GM19099 (cell line): Measurements from ENCODE around the gene BICC1.

ENCODE experiments used
- POLR2A ChIP-seq: IDR thresholded peaks from 3 replicates; pipeline ENCODE4 v1.6.1; 2011; ENCODE audit warnings: low read depth; ENCODE audit not compliant: insufficient read length; ENCODE audit errors: extremely low read depth

Gene BICC1, protein sequence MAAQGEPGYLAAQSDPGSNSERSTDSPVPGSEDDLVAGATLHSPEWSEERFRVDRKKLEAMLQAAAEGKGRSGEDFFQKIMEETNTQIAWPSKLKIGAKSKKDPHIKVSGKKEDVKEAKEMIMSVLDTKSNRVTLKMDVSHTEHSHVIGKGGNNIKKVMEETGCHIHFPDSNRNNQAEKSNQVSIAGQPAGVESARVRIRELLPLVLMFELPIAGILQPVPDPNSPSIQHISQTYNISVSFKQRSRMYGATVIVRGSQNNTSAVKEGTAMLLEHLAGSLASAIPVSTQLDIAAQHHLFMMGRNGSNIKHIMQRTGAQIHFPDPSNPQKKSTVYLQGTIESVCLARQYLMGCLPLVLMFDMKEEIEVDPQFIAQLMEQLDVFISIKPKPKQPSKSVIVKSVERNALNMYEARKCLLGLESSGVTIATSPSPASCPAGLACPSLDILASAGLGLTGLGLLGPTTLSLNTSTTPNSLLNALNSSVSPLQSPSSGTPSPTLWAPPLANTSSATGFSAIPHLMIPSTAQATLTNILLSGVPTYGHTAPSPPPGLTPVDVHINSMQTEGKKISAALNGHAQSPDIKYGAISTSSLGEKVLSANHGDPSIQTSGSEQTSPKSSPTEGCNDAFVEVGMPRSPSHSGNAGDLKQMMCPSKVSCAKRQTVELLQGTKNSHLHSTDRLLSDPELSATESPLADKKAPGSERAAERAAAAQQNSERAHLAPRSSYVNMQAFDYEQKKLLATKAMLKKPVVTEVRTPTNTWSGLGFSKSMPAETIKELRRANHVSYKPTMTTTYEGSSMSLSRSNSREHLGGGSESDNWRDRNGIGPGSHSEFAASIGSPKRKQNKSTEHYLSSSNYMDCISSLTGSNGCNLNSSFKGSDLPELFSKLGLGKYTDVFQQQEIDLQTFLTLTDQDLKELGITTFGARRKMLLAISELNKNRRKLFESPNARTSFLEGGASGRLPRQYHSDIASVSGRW

DNA sequence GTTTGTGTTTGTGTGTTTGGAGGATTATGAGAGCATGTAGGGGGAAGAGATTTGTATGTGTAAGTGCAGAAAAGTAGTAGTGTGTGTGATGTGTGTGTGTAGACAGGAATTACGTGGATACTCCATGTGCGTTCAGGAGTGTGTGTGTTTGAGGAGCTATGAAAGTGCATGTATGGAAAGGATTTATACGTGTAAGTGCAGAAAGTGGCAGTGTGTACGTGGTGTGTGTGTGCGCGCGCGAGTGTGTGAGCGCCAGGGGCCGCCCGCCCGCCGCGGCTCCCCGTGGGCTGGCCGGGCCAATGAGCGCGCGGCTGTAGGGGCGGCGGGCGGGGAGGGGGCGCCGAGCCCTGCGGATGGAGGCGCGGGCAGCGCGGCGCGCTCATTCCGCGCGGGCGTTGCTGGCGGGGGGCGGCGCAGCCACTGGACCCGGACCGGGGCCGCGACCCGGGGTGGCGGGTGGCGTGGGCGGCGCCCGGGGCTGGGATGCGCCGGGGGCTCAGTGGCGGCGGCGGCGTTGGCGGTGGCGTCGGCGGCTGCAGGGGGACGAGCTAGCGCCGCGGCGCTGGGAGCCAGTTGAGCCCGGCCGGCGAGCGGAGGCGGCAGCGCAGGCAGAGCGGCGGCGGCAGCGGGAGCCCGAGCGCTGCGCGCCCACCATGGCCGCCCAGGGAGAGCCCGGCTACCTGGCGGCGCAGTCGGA lies at the start of gene BICC1:
Gene BICC1 (plus strand): TSS at position 382 of the 697 bp plus-strand sequence. CDS start 272 bp downstream, at position 654.
- no peak for TF ChIP-seq POLR2A

DNA sequence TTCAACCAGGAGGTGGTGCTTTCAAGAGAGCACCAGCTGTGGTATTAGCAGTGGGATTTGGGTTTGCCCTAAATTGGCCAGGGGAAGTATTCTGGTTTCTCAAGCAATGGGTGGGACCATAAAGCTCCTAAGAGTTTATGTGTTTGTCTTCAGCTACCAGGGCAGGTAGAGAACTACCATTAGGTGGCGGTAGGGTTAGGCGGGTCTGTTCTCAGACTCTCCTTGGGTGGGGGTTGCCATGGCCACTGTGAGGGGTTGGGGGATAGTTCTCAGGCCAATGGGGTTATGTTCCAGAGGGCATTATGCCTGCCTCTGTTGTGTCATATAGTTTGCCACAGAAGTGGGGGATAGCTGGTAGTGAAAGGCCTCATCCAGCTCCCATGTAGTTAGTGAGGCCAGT lies 47.7 kb upstream of the BICC1 start:
- no peak for TF ChIP-seq POLR2A

DNA sequence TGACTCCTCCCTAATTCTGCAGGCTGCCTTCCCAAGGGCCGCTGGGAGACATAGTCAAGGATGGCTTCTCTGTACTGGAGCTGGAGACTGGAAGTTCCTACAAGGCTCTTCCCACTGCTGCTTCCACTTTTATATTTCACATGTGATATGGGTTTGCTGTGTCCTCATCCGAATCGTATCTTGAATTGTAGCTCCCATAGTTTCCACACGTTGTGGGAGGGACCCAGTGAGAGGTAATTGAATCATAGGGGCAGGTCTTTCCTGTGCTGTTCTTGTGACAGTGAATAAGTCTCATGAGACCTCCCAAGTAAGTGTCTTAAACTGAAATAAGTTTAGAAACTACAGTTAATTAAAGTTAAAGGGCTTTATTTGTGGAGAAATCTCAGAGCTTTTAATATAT lies 47.0 kb upstream of the BICC1 start:
- no peak for TF ChIP-seq POLR2A

DNA sequence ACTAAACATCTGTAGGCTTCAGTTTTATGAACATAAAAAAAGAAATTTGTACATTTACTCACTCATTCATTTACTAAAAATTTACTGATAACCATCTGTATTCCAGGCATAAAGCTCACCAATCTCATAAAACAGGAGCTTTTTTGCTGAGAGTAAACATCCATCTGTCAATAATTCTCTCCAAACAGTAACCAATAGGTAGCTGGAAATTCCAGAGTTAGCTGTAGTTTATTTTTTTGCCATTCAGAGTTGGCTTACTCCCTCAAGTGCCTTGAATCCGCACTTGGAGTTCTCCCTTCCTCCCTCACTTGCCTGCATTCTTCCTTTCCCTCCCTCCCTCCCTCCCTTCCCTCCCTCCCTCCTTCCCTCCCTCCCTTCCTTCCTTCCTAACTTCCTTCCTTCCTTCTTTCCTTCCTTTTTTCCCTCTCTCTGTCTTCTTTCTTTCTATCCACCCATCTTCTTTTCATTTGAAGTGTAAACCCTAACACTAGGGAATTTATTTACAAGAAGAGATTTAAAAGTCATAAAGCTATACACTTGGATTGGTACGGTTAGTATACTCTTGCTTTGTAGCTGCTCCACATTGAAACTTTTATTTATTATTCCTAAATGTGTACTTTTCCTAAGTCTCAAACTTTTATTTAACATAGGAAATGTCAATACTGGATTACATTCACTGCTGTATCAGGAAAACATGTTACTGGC lies 44.6 kb upstream of the BICC1 start:
- TF ChIP-seq POLR2A, result no peak

DNA sequence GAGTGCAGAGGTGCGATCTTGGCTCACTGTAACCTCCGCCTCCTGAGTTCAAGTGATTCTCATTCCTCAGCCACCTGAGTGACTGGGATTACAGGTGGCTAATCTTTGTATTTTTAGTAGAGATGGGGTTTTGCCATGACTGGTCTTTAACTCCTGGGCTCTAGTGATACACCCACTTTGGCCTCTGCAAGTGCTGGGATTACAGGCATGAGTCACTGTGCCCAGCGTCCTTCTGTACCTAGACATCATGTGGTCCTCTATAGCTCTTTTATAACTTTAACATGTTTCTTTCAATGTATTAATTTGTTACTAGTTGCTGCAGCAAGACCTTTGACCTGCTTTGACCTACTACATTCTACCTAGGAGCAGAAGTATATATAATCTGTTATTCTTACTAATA lies 38.7 kb upstream of the BICC1 start:
- TF ChIP-seq POLR2A, result no peak

DNA sequence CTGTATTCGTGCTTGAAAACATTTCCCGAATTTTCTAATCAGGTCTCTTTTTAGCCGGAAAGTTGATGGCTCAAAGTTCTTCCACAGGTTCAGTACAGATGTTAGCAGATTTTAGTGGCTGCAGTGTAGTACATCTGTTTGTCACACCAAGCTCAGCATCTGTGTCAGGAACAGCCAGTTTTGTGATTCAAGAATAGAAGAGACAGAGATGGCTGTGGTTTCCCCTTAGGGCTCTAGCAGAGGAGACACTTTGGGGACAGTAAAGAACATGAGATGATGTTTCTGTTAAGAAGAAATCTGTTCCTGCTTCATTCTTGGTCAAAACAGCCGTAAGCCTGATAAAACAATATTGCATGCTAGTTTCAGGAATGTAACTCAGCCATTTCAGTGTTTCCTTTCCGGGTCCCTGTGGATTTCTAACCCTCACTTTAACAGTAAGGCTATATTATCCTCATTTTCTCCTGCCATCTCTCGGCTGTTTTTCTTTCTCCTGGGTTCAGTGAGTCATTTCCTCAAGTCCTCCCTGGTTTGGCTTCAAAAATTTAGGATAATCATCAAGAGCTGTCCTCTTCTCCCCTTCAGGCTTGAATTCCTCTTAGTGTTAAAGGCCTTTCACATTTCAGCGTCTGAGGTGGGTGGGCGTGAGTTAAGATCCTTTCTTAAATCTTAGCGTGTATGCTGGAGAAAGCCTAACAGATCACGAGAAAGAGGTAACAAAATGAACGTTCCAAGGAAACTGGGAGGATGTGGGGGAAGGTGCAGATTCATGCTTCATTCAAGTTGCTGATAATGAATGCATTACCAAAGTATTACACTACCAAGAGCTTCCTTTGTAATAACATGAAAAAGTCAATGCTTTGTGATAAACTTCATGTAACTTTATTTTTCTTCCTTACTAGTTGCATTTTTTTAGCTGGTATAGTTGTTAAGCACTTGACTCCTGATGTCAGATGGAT lies 37.1 kb upstream of the BICC1 start:
- TF ChIP-seq POLR2A, result no peak

DNA sequence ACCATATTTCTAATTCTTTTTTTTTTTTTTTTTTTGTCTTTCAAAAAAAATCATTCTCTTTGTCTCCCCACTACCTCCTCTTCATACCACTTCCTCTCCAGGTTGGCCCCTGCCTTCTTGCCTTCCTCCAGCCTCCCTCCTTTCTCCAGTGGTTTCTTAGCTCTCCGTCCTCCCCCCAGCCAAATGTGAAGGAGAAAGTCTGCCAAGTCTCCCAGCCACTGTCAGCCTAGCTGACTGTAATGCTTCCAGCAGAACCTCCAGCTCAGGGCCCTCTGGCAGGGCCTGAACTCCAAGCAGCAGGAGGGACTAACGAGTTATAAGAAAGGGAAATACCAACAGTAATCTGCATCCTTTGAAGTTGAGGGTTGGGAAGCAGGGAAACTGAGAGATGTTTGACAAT lies 35.5 kb upstream of the BICC1 start:
- TF ChIP-seq POLR2A, result no peak

DNA sequence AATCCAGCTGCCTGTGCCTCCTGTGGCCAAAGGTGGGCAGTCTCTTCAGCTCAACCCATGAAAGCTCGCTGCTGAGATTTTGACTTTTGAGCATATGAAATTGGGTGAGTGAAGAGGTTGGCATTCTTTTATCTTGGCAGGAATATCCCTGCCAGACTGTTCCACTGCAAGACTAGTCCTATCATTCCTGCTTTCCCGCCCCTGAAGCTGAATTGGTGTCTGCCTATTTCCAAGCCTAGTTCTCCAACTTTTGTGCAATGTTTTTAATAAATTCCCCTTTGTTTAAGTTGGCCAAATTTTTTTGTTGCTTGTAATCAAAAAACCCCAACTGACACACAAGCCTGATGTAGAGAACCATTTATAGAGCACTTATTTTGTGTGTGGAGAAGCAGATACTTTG lies 34.8 kb upstream of the BICC1 start:
- no peak for TF ChIP-seq POLR2A

DNA sequence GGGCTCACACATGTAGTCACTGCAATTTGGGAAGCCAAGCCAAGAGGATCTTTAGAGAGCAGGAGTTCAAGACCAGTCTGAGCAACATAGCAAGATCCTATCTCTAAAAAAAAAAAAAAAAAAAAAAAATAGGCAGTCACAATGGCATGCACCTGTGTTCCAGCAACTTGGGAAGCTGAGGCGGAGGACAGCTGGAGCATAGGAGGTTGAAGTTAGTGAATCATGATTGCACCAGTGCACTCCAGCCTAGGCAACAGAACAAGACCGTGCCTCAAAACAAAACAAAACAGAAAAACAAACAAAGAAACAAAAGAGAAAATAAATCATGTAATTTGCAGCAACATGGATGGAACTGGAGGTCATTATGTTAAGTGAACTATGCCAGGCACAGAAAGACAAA lies 33.6 kb upstream of the BICC1 start:
- TF ChIP-seq POLR2A, result no peak

DNA sequence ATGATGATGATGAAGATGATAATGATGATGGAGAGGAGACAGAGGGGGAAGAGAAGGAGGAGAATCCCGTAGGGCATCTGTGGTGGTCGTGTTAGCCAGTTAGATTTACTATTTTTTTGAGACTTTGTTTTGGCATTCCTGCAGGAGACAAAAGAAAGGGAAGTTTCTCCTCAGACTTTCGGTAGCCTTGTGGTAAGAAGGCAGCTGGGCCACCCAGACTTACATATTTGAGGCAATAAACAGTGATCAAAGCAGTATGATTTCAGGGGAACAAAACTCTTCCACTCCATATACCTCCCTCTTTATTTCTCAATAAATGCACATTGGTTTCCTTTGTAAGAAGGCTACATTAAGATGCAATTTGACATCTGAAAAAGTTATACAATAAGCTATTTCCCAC lies 32.4 kb upstream of the BICC1 start:
- TF ChIP-seq POLR2A, result no peak

DNA sequence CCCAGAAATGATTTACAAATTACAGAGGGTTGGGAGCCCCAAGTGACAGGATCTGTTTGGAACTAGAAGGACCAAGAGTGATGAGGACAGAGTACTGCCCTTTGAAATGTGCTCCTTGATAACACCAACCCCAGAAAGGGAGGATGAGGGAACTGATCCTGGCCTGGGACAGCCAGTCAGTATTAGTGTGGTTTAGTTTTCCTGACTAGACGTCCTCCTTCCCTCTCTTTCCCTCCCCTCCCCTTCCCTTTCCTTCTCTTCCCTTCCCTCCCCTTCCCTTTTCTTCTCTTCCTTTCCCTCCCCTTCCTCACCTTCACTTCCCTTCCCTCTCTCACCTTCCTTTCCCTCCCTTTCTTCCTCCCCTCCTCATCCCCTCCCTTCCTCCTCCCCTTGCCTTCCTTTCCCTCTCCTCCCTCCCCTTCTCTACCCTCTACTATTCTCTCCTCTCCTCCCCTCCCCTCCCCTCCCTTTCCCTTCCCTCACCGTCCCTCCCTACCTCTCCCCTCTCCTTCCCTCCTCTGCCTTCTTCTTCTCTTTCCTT lies 31.0 kb upstream of the BICC1 start:
- no peak for TF ChIP-seq POLR2A

DNA sequence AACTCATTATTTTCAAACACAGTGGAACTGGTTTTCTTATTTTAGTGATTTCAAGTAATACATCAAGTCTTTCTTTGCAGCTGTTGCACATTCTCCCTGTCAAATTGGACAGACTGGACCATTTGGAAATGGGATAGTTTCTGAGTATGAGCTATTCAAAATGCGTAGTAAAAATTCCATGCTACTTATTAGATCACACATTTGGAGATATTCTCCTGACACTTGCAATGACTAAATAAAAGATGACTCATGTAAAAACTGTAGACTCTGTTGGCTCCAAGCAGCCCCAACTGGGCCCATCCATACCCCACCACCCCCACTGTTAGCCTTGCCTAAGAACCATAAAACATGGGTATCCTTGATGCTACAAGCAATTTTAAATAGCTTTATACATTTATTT lies 25.9 kb upstream of the BICC1 start:
- TF ChIP-seq POLR2A, result no peak

DNA sequence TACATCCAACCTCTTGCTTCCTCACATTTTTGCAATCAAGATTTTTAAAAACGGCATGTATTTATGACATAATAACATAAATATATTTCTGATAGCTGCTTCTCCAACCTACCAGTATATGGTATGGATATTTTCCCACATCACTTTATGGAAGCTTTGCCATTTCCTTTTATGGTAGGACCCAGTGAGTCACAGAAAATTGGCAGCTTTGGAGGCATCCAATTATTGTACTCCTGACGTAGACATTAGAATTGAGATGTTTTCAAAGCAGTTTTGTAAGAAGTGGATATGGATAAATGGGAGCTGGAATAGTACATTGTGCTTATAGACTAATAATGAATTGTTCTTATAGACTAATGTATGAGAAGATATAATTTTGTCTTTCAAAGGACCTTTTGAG lies 23.8 kb upstream of the BICC1 start:
- TF ChIP-seq POLR2A, result no peak
